Stomach (tissue), 9 donors: ENCODE results near the gene WHAMM. TPM values are rescaled to one million over a fixed set of nuclear protein-coding genes. Genes with fewer than 3 reads are reported as not detected.

ENCODE experiments used
- DNase-seq, 2 donors: peaks; one replicate each; pipeline versions ENCODE4 v3.0.0 to v3.0.0-alpha.2; 2013 to 2019
- H3K27ac ChIP-seq, 5 donors: fragments of 200-600 bp in 4 of 5; sonication (generic) in 4 of 5; one replicate each; pipeline ENCODE4 v1.5.1; 2013 to 2019; ENCODE audit warnings: mild to moderate bottlenecking in 1 of 5, moderate library complexity in 1 of 5
- H3K27me3 ChIP-seq, 3 donors: fragments of 200-600 bp; sonication (generic); one replicate each; pipeline ENCODE4 v1.5.1; 2017 to 2019; ENCODE audit warnings: mixed run types in 1 of 3
- H3K36me3 ChIP-seq, 4 donors: fragments of 200-600 bp; sonication (generic); 1 replicate in 3 of 4; 2 replicates in 1 of 4; pipeline ENCODE4 v1.5.1; 2016 to 2019
- H3K4me1 ChIP-seq, 4 donors: fragments of 200-600 bp; sonication (generic); one replicate each; pipeline ENCODE4 v1.5.1; 2016 to 2019
- H3K4me3 ChIP-seq, 4 donors: fragments of 200-600 bp; sonication (generic) in 3 of 4; one replicate each; pipeline ENCODE4 v1.5.1; 2016 to 2019; ENCODE audit warnings: mild to moderate bottlenecking in 1 of 4
- H3K9me3 ChIP-seq, 4 donors: fragments of 200-600 bp; sonication (generic); one replicate each; pipeline ENCODE4 v1.5.1; 2016 to 2019
- EP300 ChIP-seq: sonication (generic); formaldehyde crosslinking; IDR thresholded peaks from one replicate; pipeline ENCODE4 v1.6.1; 2017; ENCODE audit warnings: antibody characterized with exemption
- POLR2A ChIP-seq, 4 donors: fragments of 450-650 bp; IDR thresholded peaks; one replicate each; pipeline ENCODE4 v1.6.1; 2016; ENCODE audit warnings: antibody characterized with exemption in 4 of 4, control low read depth in 2 of 4, mild to moderate bottlenecking in 1 of 4, moderate library complexity in 1 of 4
- POLR2AphosphoS5 ChIP-seq, 3 donors: sonication (generic); formaldehyde crosslinking; IDR thresholded peaks; one replicate each; pipeline ENCODE4 v1.6.1; 2016; ENCODE audit warnings: antibody characterized with exemption in 3 of 3
- WGBS, 5 donors: extraction: QIAGEN DNeasy Blood & Tissue Kit in 3 of 5; methylation state at CpG; one replicate each; pipeline versions ENCODE4 v1.1.5 to v1.1.7; 2013 to 2018; 5-methylcytosine and 5-hydroxymethylcytosine counted together
- intact Hi-C: fragments of 100-400 bp; cut with DNase I; formaldehyde crosslinking; loops from one replicate; pipeline ENCODE4 v1.15.1; 2023; ENCODE audit warnings: low total_unique reads
- polyA plus RNA-seq, 3 donors: library from polyadenylated mRNA; stranded (reverse); fragments of 200-250 nt; gene quantifications; one replicate each; pipeline ENCODE4 v1.2.3, GENCODE V29; 2013
- total RNA-seq, 5 donors: library from RNA; depleted of rRNA; stranded (reverse); fragments of >200 nt; gene quantifications; one replicate each; pipeline versions ENCODE4 v1.1.0 to v1.2.3, GENCODE V29; 2014 to 2016
- TF ChIP-seq, protein P1 (sequence below), 7 experiments: fragments of 450-650 bp in 4 of 7; fragments of 200-600 bp in 3 of 7; sonication (generic) in 3 of 7; IDR thresholded peaks; one replicate each; pipeline ENCODE4 v1.5.1; 2016 to 2019; ENCODE audit warnings: antibody characterized with exemption in 7 of 7, control low read depth in 2 of 7, mild to moderate bottlenecking in 1 of 7
- donor health status: healthy with polysubstance abuse.
- donor health status: Bipolar disorder and iron deficiency.
- donor health status: healthy.

WHAMM gene
- total and polyA plus RNA-seq, 8 donors = 3.6 to 44.6 (median 7.3) TPM

DNA sequence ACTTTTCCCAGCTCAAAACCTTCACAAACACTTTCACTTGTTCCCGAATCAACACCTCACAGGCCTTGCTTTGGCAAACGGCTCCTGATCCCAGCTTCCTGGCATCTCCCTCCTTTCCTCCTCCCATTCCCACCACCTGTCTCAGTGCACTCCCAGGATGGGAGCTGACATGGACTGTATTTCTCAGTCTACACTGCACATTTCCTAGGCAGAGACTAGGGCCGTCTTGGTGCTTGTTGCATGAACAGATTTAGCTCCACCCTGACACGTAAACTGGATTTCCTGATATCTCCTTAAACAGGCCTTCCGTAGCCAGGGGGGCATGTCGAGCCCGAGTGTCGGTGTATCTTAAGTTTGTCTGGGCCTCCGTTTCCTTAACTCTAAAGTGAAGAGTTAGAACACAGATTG is 790 bp upstream of the WHAMM start:
- WGBS, 5 donors = 69 to 85% (median 82%) methylated on average over 9 of the region's 9 CpGs
- TF ChIP-seq POLR2AphosphoS5 (IDR thresholded peaks at IDR 0.05) (no peak), POLR2A (IDR thresholded peaks at IDR 0.05) (no peak), EP300 (no peak)
- TF ChIP-seq, protein P1, sequence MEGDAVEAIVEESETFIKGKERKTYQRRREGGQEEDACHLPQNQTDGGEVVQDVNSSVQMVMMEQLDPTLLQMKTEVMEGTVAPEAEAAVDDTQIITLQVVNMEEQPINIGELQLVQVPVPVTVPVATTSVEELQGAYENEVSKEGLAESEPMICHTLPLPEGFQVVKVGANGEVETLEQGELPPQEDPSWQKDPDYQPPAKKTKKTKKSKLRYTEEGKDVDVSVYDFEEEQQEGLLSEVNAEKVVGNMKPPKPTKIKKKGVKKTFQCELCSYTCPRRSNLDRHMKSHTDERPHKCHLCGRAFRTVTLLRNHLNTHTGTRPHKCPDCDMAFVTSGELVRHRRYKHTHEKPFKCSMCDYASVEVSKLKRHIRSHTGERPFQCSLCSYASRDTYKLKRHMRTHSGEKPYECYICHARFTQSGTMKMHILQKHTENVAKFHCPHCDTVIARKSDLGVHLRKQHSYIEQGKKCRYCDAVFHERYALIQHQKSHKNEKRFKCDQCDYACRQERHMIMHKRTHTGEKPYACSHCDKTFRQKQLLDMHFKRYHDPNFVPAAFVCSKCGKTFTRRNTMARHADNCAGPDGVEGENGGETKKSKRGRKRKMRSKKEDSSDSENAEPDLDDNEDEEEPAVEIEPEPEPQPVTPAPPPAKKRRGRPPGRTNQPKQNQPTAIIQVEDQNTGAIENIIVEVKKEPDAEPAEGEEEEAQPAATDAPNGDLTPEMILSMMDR (IDR thresholded peaks at IDR 0.05) = no peak
- Histone ChIP-seq H3K4me1 (peaks cover 12 to 36% (median 24%) of the 10 kb centered on the region in 4 donors), H3K27me3 (no peaks in the 10 kb centered on the region), H3K9me3 (no peaks in the 10 kb centered on the region), H3K27ac (peak overlapping the region in 4 of 5 donors; percentile 99 to 100 (median 100)), H3K4me3 (peak overlapping the region in 1 of 4 donors; percentile 85), H3K36me3 (peaks cover 1 to 9% (median 7%) of the 10 kb centered on the region in 4 donors)
- intact Hi-C loops = no loop called here
- peak in 1 of 2 donors; percentile 8 for DNase-seq

DNA sequence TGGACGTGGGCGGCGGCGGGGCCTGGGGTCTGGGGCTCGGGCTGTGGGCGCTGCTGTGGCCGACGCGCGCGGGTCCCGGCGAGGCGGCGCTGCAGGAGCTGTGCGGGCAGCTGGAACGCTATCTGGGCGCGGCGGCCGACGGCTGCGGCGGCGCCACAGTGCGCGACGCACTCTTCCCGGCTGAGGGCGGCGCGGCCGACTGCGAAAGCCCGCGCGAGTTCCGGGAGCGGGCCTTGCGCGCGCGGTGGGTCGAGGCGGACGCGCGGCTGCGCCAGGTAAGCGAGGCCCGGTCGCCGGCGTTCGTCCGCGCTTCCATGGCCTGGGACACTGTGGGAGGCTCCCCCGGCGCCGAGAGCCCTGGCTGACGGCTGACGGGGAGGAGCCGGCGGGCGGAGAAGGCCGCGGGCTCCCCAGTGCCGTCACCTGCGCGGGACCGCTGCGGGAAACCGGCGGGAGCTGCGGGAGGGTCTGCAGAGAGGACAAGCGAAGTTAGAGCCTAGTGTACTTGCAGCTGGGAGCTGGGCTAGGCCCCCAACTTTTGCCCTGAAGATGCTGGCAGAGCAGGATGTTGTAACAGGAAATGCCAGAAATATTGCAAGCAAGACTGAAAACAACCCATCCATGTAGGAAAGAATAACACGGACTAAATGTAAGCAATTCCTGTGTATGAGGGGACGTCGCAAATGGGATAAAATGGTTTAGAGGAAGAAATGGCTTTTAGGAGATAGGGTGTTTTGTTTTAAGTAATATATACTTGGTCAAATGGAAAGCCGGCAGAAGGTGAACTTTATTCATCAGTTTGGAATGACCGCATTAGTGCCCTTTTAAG is 847 bp downstream of the WHAMM start:
- Histone ChIP-seq H3K4me1 (peaks cover 12 to 42% (median 26%) of the 10 kb centered on the region in 4 donors), H3K9me3 (no peaks in the 10 kb centered on the region), H3K27ac (peak overlapping the region; percentile 99 to 100 (median 100)), H3K27me3 (no peaks in the 10 kb centered on the region), H3K4me3 (peak overlapping the region; percentile 85 to 96 (median 90)), H3K36me3 (peaks cover 7 to 26% (median 23%) of the 10 kb centered on the region in 4 donors)
- WGBS, 5 donors = 0 to 1% (median 0%) methylated on average over 30 to 81 of the region's 81 CpGs
- DNase-seq = peak; percentile 58 to 79
- intact Hi-C loops = no loop called here
- TF ChIP-seq, protein P1 (IDR thresholded peaks at IDR 0.05) = peak in 1 of 7 experiments; percentile 2
- TF ChIP-seq POLR2AphosphoS5 (IDR thresholded peaks at IDR 0.05) = peak in 1 of 3 donors; percentile 9
- TF ChIP-seq EP300 = no peak

GRCh38 chr15:82810890-82811426 is 1.5 kb downstream of the WHAMM start:
- Histone ChIP-seq H3K4me3 (peak overlapping the region; percentile 85 to 96 (median 90)), H3K36me3 (peaks cover 9 to 33% (median 30%) of the 10 kb centered on the region in 4 donors), H3K4me1 (peaks cover 12 to 49% (median 28%) of the 10 kb centered on the region in 4 donors), H3K27ac (peak overlapping the region in 4 of 5 donors; percentile 99 to 100 (median 100)), H3K9me3 (no peaks in the 10 kb centered on the region), H3K27me3 (no peaks in the 10 kb centered on the region)
- intact Hi-C loops = no loop called here
- WGBS, 5 donors = 1 to 2% (median 1%) methylated on average over 6 of the region's 6 CpGs
- DNase-seq = peak in 1 of 2 donors; percentile 44
- TF ChIP-seq POLR2A (IDR thresholded peaks at IDR 0.05) = no peak
- TF ChIP-seq, protein P1 (IDR thresholded peaks at IDR 0.05) = no peak
- TF ChIP-seq POLR2AphosphoS5 (IDR thresholded peaks at IDR 0.05) = no peak
- TF ChIP-seq EP300 = no peak

DNA sequence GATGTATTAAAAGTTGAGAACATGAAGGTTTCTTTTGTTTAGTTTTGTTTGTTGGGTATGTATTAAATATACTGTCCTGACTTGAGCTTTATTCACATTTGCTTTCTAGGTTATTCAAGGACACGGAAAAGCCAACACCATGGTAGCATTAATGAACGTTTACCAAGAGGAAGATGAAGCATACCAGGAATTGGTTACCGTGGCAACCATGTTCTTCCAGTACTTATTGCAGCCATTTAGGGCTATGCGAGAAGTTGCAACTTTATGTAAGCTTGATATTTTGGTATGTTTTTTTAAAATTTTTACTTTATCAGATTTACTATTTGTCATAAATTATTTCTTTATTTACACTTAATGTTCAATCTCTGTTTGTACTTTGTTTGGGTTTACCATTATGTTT is 3.6 kb downstream of the WHAMM start:
- intact Hi-C loops = no loop called here
- H3K4me1 ChIP-seq = peaks cover 12 to 51% (median 32%) of the 10 kb centered on the region in 4 donors
- TF ChIP-seq POLR2A (IDR thresholded peaks at IDR 0.05) (no peak), POLR2AphosphoS5 (IDR thresholded peaks at IDR 0.05) (no peak), EP300 (no peak)
- TF ChIP-seq, protein P1 (IDR thresholded peaks at IDR 0.05) = no peak
- no peak overlapping the region for H3K27ac ChIP-seq
- H3K4me3 ChIP-seq = no peak overlapping the region
- H3K36me3 ChIP-seq = peaks cover 28 to 53% (median 51%) of the 10 kb centered on the region in 4 donors
- no peaks in the 10 kb centered on the region for H3K9me3 ChIP-seq
- no peak for DNase-seq
- no peaks in the 10 kb centered on the region for H3K27me3 ChIP-seq
- WGBS, 5 donors = 75 to 83% (median 81%) methylated on average over 4 of the region's 4 CpGs
